MM.1S (cell line): ENCODE measurements around the gene CAD.

Source experiments
- DNase-seq: peaks from one replicate; pipeline ENCODE4 v3.0.0-alpha.2; 2015
- H2AFZ ChIP-seq: fragments of 300-600 bp; sonication (generic); 2 replicates; pipeline ENCODE4 v1.6.0; 2016; ENCODE audit warnings: antibody characterized with exemption, low read length
- H3F3A ChIP-seq: fragments of 300-600 bp; sonication (generic); 2 replicates; pipeline ENCODE4 v1.6.1; 2016; ENCODE audit warnings: mild to moderate bottlenecking, antibody characterized with exemption, low read length, moderate library complexity, mixed read lengths; ENCODE audit not compliant: insufficient read depth
- H3K27ac ChIP-seq: fragments of 300-600 bp; sonication (generic); 2 replicates; pipeline ENCODE4 v1.5.1; 2016; ENCODE audit warnings: mild to moderate bottlenecking, low read length
- H3K27me3 ChIP-seq: fragments of 300-600 bp; sonication (generic); replicated peaks from 2 replicates; pipeline ENCODE4 v1.6.0; 2016; ENCODE audit warnings: low read length; ENCODE audit not compliant: insufficient read depth
- H3K36me3 ChIP-seq: fragments of 300-600 bp; sonication (generic); replicated peaks from 2 replicates; pipeline ENCODE4 v1.6.1; 2016; ENCODE audit warnings: mild to moderate bottlenecking, low read length, mixed read lengths; ENCODE audit not compliant: insufficient read depth
- H3K4me1 ChIP-seq: fragments of 300-600 bp; sonication (generic); 2 replicates; pipeline ENCODE4 v1.6.1; 2016; ENCODE audit warnings: low read length, mixed read lengths
- H3K4me2 ChIP-seq: fragments of 300-600 bp; sonication (generic); 2 replicates; pipeline ENCODE4 v1.6.0; 2016; ENCODE audit warnings: low read depth, low read length
- H3K4me3 ChIP-seq: fragments of 300-600 bp; sonication (generic); 2 replicates; pipeline ENCODE4 v1.5.1; 2016; ENCODE audit warnings: low read length, mixed read lengths
- H3K79me2 ChIP-seq: fragments of 300-600 bp; sonication (generic); 2 replicates; pipeline ENCODE4 v1.6.1; 2016; ENCODE audit warnings: mixed run types, low read length, mixed read lengths
- H3K9ac ChIP-seq: fragments of 300-600 bp; sonication (generic); 2 replicates; pipeline ENCODE4 v1.6.1; 2016; ENCODE audit warnings: low read length, mixed read lengths
- H3K9me2 ChIP-seq: fragments of 300-600 bp; sonication (generic); replicated peaks from 2 replicates; pipeline ENCODE4 v1.6.1; 2016; ENCODE audit warnings: mild to moderate bottlenecking, low read length, mixed read lengths; ENCODE audit not compliant: insufficient read depth
- H3K9me3 ChIP-seq: fragments of 300-600 bp; sonication (generic); replicated peaks from 2 replicates; pipeline ENCODE4 v1.6.1; 2016; ENCODE audit warnings: mild to moderate bottlenecking, low read length, mixed read lengths; ENCODE audit not compliant: insufficient read depth
- H4K20me1 ChIP-seq: fragments of 300-600 bp; sonication (generic); 2 replicates; pipeline ENCODE4 v1.6.1; 2016; ENCODE audit warnings: mild to moderate bottlenecking, low read length, moderate library complexity, mixed read lengths; ENCODE audit not compliant: insufficient read depth
- CTCF ChIP-seq: fragments of 300-600 bp; sonication (generic); IDR thresholded peaks from 2 replicates; pipeline ENCODE4 v1.5.1; 2016; ENCODE audit warnings: antibody characterized with exemption, low read length, mixed read lengths
- EZH2 ChIP-seq: fragments of 300-600 bp; sonication (generic); optimal IDR thresholded peaks from 2 replicates; pipeline ENCODE3; 2017; ENCODE audit warnings: low read depth, mild to moderate bottlenecking, antibody characterized with exemption, low read length, mixed read lengths
- EZH2phosphoT487 ChIP-seq: fragments of 300-600 bp; sonication (generic); IDR thresholded peaks from 2 replicates; pipeline ENCODE4 v1.6.1; 2018; ENCODE audit warnings: antibody characterized with exemption, low read length

The CAD gene

GRCh38 chr2:27178469-27178868 lies 38.7 kb upstream of the CAD start:
- H3K9ac ChIP-seq: no peak overlapping the region
- no peaks in the 10 kb centered on the region for H4K20me1 ChIP-seq
- H3K4me1 ChIP-seq: peaks cover 14% of the 10 kb centered on the region
- H3K4me2 ChIP-seq: peak overlapping the region; percentile 25; the same call in 1 of the 2 replicates
- no peaks in the 10 kb centered on the region for H3K27me3 ChIP-seq
- no peaks in the 10 kb centered on the region for H3K9me3 ChIP-seq
- H3K27ac ChIP-seq: no peak overlapping the region
- no peaks in the 10 kb centered on the region for H3F3A ChIP-seq
- H3K79me2 ChIP-seq: no peaks in the 10 kb centered on the region
- H3K36me3 ChIP-seq: no peaks in the 10 kb centered on the region
- no peak overlapping the region for H2AFZ ChIP-seq
- DNase-seq: no peak
- no peak overlapping the region for H3K4me3 ChIP-seq
- no peaks in the 10 kb centered on the region for H3K9me2 ChIP-seq
- TF ChIP-seq CTCF: no peak

GRCh38 chr2:27179344-27180000 lies 37.7 kb upstream of the CAD start:
- Histone ChIP-seq H3K4me1 (peaks cover 14% of the 10 kb centered on the region), H3K27ac (no peak overlapping the region), H4K20me1 (no peaks in the 10 kb centered on the region), H3K9ac (no peak overlapping the region; the same call in 1 of the 2 replicates), H3F3A (no peaks in the 10 kb centered on the region), H3K79me2 (no peaks in the 10 kb centered on the region), H3K4me2 (peak overlapping the region; percentile 25), H3K36me3 (no peaks in the 10 kb centered on the region), H3K4me3 (no peak overlapping the region), H3K9me3 (no peaks in the 10 kb centered on the region), H2AFZ (peak overlapping the region; percentile 53), H3K9me2 (no peaks in the 10 kb centered on the region), H3K27me3 (no peaks in the 10 kb centered on the region)
- no peak for TF ChIP-seq EZH2phosphoT487
- TF ChIP-seq EZH2: no peak
- no peak for TF ChIP-seq CTCF
- DNase-seq: no peak

- Histone ChIP-seq H3K79me2 (no peaks in the 10 kb centered on the region), H3F3A (peaks cover 3% of the 10 kb centered on the region; the same call in 1 of the 2 replicates), H3K4me1 (peaks cover 28% of the 10 kb centered on the region), H3K4me3 (no peak overlapping the region), H3K9me3 (no peaks in the 10 kb centered on the region), H3K9ac (no peak overlapping the region), H3K36me3 (no peaks in the 10 kb centered on the region), H3K9me2 (no peaks in the 10 kb centered on the region), H2AFZ (no peak overlapping the region), H3K4me2 (no peak overlapping the region), H4K20me1 (no peaks in the 10 kb centered on the region), H3K27ac (no peak overlapping the region), H3K27me3 (no peaks in the 10 kb centered on the region)
- no peak for DNase-seq
- TF ChIP-seq CTCF: no peak
- no peak for TF ChIP-seq EZH2phosphoT487
- TF ChIP-seq EZH2: no peak
Observed at GRCh38 chr2:27182346-27182745, 34.8 kb upstream of the CAD start.
